Body of pancreas (tissue), 4 donors: ENCODE measurements around the gene SLIRP. TPM values are rescaled to one million over a fixed set of nuclear protein-coding genes. Genes with fewer than 3 reads are reported as not detected.

Experiments used
- ATAC-seq: fragments of 150-250 bp; one replicate; pipeline ENCODE4 v1.9.1; 2016
- DNase-seq, 4 donors: peaks; one replicate each; pipeline ENCODE4 v3.0.0-alpha.2; 2019
- H3K27ac ChIP-seq, 4 donors: fragments of 200-600 bp; sonication (generic); 1 replicate in 3 of 4; 2 replicates in 1 of 4; pipeline versions ENCODE4 v1.5.1 to v1.6.1; 2016 to 2019; ENCODE audit warnings: mild to moderate bottlenecking in 1 of 4, mixed read lengths in 1 of 4, moderate library complexity in 1 of 4
- H3K27me3 ChIP-seq, 2 donors: fragments of 200-600 bp; sonication (generic); one replicate each; pipeline ENCODE4 v1.6.0; 2016; ENCODE audit warnings: mild to moderate bottlenecking in 1 of 2
- H3K36me3 ChIP-seq, 2 donors: fragments of 200-600 bp; sonication (generic); replicated peaks in 1 of 2; 2 replicates each; pipeline ENCODE4 v1.5.1; 2016; ENCODE audit warnings: low read depth in 2 of 2; ENCODE audit not compliant: insufficient read depth in 1 of 2
- H3K4me1 ChIP-seq: fragments of 200-600 bp; sonication (generic); one replicate; pipeline ENCODE4 v1.6.0; 2016
- H3K4me3 ChIP-seq, 2 donors: fragments of 200-600 bp; sonication (generic); 1 replicate in 1 of 2; 2 replicates in 1 of 2; pipeline ENCODE4 v1.5.1; 2016 to 2019
- H3K9me3 ChIP-seq, 3 donors: fragments of 200-600 bp; sonication (generic); 1 replicate in 2 of 3; 2 replicates in 1 of 3; pipeline ENCODE4 v1.5.1; 2016
- CTCF ChIP-seq, 7 experiments: fragments of 450-650 bp in 4 of 7; fragments of 200-600 bp in 3 of 7; sonication (generic) in 3 of 7; IDR thresholded peaks; one replicate each; pipeline ENCODE4 v1.5.1; 2016 to 2019; ENCODE audit warnings: antibody characterized with exemption in 7 of 7
- POLR2A ChIP-seq, 3 donors: fragments of 450-650 bp; IDR thresholded peaks; one replicate each; pipeline ENCODE4 v1.6.1; 2016; ENCODE audit warnings: antibody characterized with exemption in 3 of 3, mild to moderate bottlenecking in 2 of 3
- WGBS, 2 donors: methylation state at CpG; one replicate each; pipeline ENCODE4 v1.1.5; 2017; 5-methylcytosine and 5-hydroxymethylcytosine counted together
- intact Hi-C: fragments of 100-400 bp; cut with DNase I; formaldehyde crosslinking; loops from one replicate; pipeline ENCODE4 v1.15.1; 2023
- total RNA-seq, 2 donors: library from RNA; depleted of rRNA; stranded (reverse); fragments of >200 nt; gene quantifications; one replicate each; pipeline ENCODE4 v1.1.0, GENCODE V29; 2016

The SLIRP gene
- total RNA-seq, 2 donors from 2014 or later: 69.2 to 96.2 TPM

GRCh38 chr14:77710364-77710763, 2.5 kb downstream of the SLIRP start:
- peaks cover 26% of the 10 kb centered on the region for H3K4me1 ChIP-seq
- TF ChIP-seq CTCF (IDR thresholded peaks at IDR 0.05) (no peak), POLR2A (IDR thresholded peaks at IDR 0.05) (no peak)
- intact Hi-C loops: no loop called here
- peaks cover 8 to 13% of the 10 kb centered on the region in 2 donors for H3K36me3 ChIP-seq
- WGBS, 2 donors: 60 to 71% methylated on average over 2 of the region's 2 CpGs
- H3K27ac ChIP-seq: no peak overlapping the region
- no peaks in the 10 kb centered on the region for H3K27me3 ChIP-seq
- ATAC-seq (no peak), DNase-seq (no peak)
- no peak overlapping the region for H3K4me3 ChIP-seq
- H3K9me3 ChIP-seq: no peaks in the 10 kb centered on the region

- intact Hi-C loops: no loop called here
- WGBS, 2 donors: 87% methylated on average over 6 of the region's 6 CpGs
- no peaks in the 10 kb centered on the region for H3K9me3 ChIP-seq
These were observed 7.0 kb downstream of the SLIRP start for GRCh38 chr14:77714926-77715325.

GRCh38 chr14:77717608-77718305, 9.9 kb downstream of the SLIRP start:
- DNase-seq (no peak), ATAC-seq (no peak)
- no peak overlapping the region for H3K4me3 ChIP-seq
- no peaks in the 10 kb centered on the region for H3K4me1 ChIP-seq
- TF ChIP-seq CTCF (IDR thresholded peaks at IDR 0.05) (no peak), POLR2A (IDR thresholded peaks at IDR 0.05) (no peak)
- H3K27me3 ChIP-seq: no peaks in the 10 kb centered on the region
- no peaks in the 10 kb centered on the region for H3K9me3 ChIP-seq
- H3K36me3 ChIP-seq: peaks cover 0 to 37% of the 10 kb centered on the region in 2 donors
- no peak overlapping the region for H3K27ac ChIP-seq
- whole genome bisulfite sequencing, 2 donors: 83% methylated on average over 5 of the region's 5 CpGs
- intact Hi-C loops: no loop called here

More at GRCh38 chr14:77714926-77715325, 7.0 kb downstream of the SLIRP start:
- DNase-seq: no peak
- no peak for ATAC-seq
- TF ChIP-seq CTCF (IDR thresholded peaks at IDR 0.05) (no peak), POLR2A (IDR thresholded peaks at IDR 0.05) (no peak)
- Histone ChIP-seq H3K27me3 (no peaks in the 10 kb centered on the region), H3K4me3 (no peak overlapping the region), H3K36me3 (peaks cover 8 to 42% of the 10 kb centered on the region in 2 donors), H3K4me1 (peaks cover 2% of the 10 kb centered on the region), H3K27ac (no peak overlapping the region)

GRCh38 chr14:77721437-77721836, 13.5 kb downstream of the SLIRP start:
- Histone ChIP-seq H3K4me3 (no peak overlapping the region), H3K27ac (no peak overlapping the region), H3K4me1 (no peaks in the 10 kb centered on the region), H3K36me3 (peaks cover 0 to 42% of the 10 kb centered on the region in 2 donors), H3K27me3 (no peaks in the 10 kb centered on the region), H3K9me3 (no peaks in the 10 kb centered on the region)
- intact Hi-C loops: no loop called here
- DNase-seq (no peak), ATAC-seq (no peak)
- 91 to 95% methylated on average over 5 of the region's 5 CpGs for WGBS, 2 donors
- TF ChIP-seq POLR2A (IDR thresholded peaks at IDR 0.05) (no peak), CTCF (IDR thresholded peaks at IDR 0.05) (no peak)

GRCh38 chr14:77722301-77722700, 14.4 kb downstream of the SLIRP start:
- intact Hi-C loops: no loop called here

More at GRCh38 chr14:77722301-77722700, 14.4 kb downstream of the SLIRP start:
- H3K4me1 ChIP-seq: no peaks in the 10 kb centered on the region
- ATAC-seq (no peak), DNase-seq (no peak)
- no peaks in the 10 kb centered on the region for H3K9me3 ChIP-seq
- H3K27me3 ChIP-seq: no peaks in the 10 kb centered on the region
- TF ChIP-seq POLR2A (IDR thresholded peaks at IDR 0.05) (no peak), CTCF (IDR thresholded peaks at IDR 0.05) (no peak)
- no peak overlapping the region for H3K4me3 ChIP-seq
- H3K27ac ChIP-seq: no peak overlapping the region
- WGBS, 2 donors: 85 to 97% methylated on average over 3 of the region's 3 CpGs
- peaks cover 0 to 41% of the 10 kb centered on the region in 2 donors for H3K36me3 ChIP-seq
